ENCODE data around the gene C1QL1.
"Not testable (repeated sequence)": the region's sequence is repeated elsewhere in the genome, so short reads cannot be mapped to it uniquely, and the experiment has no call there.

The C1QL1 gene

DNA sequence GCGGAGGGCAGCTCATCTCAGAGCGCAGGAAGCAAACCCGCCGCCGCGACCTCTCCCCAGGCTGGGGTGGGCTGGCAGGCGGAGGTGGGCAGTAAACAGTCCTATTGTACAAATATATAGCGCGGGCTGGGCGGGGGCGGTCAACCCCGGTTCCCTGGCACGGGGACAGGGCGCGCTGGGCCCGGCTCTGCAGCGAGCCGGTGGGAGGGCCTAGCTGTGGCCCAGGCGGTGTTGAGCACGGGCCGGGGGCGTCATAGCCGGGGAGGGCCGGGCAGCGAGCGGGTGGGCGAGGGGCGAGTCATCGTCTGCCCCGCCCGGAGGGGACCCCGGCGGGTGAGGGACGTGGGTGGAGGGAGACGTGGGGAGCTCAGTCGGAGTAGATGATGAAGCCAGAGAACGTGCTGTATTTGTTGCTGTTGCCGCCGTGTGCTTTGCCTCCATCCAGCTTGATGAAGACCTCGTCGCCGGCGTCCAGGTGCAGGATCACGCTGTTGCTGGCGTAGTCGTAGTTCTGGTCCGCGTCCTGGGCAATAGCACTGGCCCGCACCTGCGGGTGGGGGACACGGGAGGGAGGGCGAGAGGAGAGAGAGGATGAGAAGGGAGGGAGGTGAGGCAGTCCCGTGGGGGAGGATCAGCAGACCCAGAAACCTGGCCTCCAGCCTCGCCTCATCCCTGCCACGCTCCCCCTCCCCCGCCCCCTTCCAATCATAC lies 8.1 kb downstream of the C1QL1 start:
- no peak for FAIRE-seq

- FAIRE-seq = no peak
Observed at GRCh38 chr17:44956998-44957981, 10.8 kb downstream of the C1QL1 start.

- FAIRE-seq = no peak
Observed at GRCh38 chr17:44955674-44956425, 12.3 kb downstream of the C1QL1 start.

GRCh38 chr17:44952946-44953475 lies 15.1 kb downstream of the C1QL1 start:
- FAIRE-seq = no peak

DNA sequence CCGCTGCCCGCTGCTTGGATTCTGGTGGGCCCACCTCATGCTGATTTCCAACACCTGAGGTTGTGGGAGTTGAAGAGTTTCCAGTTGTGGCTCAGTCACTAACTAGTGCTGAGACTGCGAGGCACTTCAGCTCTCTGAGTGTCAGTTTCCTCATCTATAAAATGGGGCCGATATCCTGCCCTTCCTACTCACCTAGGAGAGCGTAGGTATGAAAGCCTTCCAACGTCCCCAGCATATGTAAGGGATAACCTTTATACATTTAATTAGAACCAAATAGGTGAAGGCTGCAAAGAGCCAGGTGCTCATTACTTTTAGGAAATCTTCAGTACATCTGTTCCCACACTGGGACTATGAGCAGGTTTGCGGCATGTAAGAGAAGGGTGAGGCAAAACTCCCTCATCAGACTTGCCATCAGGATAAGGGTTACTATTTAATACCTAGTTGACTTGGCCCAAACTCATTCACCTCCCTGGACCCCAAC lies 19.7 kb downstream of the C1QL1 start:
- FAIRE-seq = no peak

- peak; percentile 94 for FAIRE-seq
Observed at GRCh38 chr17:44947461-44948314, 20.4 kb downstream of the C1QL1 start, which contains the start of gene KIF18B. Gene KIF18B, minus strand, starts transcription at chr17:44947773. Its CDS starts 11,429 bp downstream, at chr17:44936344.

DNA sequence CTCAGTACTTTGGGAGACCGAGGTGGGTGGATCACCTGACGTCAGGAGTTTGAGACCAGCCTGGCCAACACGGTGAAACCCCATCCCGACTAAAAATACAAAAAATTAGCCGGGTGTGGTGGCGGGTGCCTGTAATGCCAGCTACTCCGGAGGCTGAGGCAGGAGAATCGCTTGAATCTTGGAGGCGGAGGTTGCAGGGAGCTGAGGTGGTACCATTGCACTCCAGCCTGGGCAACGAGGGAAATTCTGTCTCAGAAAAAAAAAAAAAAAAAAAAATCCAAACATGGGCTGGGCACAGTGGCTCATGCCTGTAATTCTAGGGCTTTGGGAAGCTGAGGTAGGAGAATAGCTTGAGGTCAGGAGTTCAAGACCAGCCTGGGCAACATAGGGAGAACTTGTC lies 22.5 kb downstream of the C1QL1 start:
- FAIRE-seq = not testable (repeated sequence)

DNA sequence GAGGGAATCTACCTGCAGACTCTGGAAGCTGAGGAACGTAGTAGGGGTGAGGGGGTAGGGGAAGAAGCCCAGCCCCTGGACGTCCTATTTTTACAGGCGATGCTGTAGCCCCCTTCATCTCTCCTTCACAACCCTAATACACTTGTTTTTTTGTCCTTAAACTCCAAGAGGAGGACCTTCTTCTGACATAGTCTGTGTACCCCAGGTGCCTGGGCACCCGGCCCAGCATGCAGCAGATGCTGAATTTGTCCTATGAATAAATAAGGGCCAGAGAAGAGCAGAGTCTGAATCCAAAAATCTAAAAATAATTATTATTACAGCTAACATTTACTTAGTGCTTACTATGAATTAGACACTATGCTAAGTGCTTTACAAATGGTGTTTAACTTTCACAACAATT lies 25.6 kb downstream of the C1QL1 start:
- no peak for FAIRE-seq

GRCh38 chr17:44941712-44942331 lies 26.3 kb downstream of the C1QL1 start:
- FAIRE-seq = no peak

DNA sequence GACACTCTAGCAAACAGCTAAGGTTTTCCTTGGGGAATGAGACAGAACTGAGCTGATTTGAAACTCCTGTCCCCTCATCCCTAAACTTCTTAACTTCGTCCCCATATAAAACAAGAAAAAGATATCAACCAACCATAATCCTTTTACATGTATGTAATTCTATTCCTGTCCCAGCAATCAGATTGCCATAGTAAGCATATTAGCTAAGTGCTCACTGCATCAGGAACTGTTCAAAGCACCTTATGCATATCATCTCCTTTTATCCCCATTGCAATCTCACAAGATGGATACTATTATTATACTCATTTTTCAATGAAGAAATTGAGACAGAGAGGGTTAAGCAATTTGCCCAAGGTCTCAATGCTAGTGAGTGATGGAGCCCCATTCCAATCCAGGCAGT lies 27.3 kb downstream of the C1QL1 start:
- FAIRE-seq = no peak

DNA sequence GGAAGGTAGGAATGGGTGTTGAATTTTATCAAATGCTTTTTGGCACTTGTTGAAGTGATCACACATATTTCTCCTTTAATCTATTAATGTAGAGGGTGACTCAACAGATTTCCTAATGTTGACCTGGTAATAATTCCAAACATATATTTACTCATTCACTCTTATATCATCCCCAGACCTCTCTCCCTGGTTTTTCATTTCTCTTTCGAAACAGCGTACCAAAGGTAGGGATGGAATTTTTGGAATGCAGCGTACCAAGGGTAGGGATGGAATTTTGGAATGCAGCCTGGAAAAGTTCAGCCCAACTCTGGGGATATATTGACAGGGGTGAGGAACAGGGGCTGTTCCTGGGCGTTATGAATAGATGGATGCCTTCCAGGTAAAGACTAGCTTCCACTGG lies 27.8 kb downstream of the C1QL1 start:
- FAIRE-seq = no peak

GRCh38 chr17:44935116-44935515 lies 33.0 kb downstream of the C1QL1 start:
- FAIRE-seq = no peak

DNA sequence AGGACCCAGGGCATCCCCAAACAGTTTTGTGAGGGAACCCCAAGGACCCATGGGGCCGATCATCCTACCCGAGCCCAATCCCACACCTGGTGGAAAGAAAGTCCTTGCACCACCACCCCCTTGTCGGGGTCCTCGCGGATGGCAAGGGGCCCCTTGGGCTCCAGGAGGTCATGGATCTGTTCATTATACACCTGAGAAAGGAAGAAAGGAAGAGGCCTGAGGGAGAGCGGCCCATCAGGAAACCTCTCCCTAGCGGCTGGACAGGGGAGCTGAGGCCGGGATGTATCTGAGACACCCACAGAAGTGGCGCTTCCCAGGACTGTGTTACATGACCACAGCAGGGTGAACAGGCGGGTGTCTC lies 33.4 kb downstream of the C1QL1 start:
- FAIRE-seq = no peak

DNA sequence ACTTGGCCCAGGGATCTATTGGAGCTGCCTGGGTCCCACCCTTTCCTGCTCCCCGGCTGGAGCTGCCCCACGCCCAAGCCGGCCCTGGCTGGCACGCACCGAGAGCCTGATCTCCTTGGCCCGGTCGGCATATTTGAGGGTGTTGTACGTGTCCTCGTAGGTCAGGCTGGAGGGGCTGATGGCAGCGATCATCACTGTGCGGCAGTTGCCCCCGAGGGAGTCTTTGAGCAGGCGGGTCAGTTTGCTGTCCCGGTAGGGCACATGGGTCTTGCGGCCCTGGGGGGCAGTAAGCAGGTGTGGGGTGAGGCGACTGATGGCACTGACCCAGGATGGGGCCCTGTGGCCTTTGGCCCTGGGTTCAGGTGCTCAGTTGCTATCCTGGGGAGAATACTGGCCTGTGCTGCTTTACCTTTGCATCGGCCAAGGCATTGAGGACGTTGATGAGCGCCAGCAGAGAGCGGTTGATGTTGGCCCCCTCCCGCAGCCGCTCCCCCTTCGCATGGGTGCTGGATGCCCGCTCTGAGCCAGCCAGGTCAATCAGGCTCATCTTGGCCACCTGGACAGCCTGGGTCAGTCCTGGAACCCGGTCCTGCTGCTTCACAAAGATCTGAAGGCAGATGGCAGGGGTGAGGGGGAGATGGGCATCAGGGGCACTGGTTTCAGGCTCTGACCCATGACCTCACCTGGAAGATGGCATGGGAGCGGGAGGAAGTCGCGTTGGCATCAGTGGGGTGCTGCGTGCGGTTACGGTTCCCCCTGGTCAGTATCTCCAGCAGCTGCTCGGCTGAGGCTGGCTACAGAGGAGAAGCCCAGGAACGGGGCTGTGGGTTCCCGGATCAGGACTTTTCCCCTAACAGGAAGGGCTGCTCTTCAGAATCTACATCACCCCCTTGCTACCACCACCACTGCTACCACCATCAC lies 34.0 kb downstream of the C1QL1 start:
- FAIRE-seq = no peak

- FAIRE-seq = no peak
Observed at GRCh38 chr17:44932787-44933097, 35.4 kb downstream of the C1QL1 start.

- FAIRE-seq = no peak
Observed at GRCh38 chr17:44932096-44932786, 35.9 kb downstream of the C1QL1 start.

DNA sequence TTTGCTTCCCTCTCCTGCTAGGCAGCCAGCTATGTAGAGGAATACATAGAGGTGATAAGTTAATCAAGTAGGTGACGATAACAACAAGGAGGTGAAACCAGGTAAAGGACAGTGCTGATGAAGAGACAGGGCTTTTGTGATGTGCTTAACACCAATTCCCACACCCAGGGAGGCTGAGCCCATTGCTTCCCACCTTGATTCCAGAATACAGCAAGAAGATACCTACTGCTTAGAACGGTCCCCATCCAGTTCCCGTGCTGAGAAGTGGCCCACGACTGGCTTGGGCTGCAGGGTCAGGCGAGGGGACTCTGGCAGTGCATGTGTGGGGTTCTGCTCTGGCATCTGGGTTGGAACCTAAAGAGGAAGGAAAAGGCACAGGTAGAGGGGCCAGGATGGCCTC lies 36.7 kb downstream of the C1QL1 start:
- no peak for FAIRE-seq

DNA sequence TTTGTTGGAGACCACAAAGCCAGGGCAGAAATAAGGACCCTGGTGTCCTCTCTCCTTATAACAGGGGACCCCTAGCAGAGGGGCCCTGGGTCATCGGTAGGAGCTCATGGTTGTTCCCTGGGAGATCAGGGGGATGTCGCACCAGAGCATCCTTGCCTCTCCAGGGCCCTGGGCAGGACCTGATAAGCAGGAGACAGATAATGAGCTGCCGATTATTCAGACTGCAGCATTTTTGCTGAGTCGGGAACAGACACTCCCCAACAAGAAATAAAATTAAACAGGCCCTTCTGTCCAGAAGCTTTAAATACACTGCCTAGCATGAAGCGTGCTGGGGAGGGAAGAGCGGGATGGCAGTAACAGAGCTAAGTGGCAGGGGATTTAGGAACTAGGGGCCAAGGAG lies 37.4 kb downstream of the C1QL1 start:
- FAIRE-seq = no peak

DNA sequence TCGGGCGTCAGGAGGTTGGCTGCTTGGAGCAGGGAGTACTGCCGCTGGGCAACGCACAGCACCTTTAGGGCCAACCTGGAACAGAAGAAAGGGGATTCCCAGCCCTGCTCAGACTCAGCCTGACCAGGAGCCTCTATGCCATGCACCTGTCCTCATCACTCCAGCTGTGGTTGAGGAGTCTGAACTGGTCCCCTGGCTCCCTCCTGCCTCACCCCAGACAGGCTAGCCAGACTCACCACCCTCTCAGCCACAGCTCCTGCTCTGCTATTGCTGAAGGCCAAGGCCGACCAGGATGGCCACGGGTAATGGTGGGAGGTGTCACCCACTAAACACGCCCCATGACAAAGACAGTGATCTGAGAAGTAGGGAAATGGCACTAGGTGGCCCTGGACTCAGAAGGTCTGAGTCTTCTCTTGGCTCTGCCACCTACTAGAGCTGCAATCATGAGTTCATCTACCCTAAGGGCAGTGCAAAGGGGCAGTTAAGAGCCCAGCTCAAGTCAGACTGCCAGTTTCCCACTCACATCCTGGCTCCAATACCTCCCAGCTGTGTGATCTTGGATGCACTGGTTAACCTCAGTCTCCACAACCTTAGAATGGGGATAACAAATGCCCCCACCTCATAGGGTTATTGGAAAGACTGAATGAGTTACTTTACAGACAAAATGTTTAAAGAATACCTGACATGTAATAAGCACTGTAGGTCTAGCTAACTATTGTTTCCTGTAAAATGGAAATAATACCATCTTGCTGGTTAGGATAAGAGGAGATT lies 39.0 kb downstream of the C1QL1 start:
- FAIRE-seq = no peak

Data from G401.6 (cell line).